K562 (cell line): ENCODE results near the gene FGFR4. TPM values are rescaled to one million over a fixed set of nuclear protein-coding genes. Genes with fewer than 3 reads are reported as not detected.

Experiments used
- ATF6 ChIP-seq: sonication (generic); formaldehyde crosslinking; IDR thresholded peaks from 2 replicates; pipeline ENCODE4 v1.4.0; 2020; ENCODE audit warnings: mild to moderate bottlenecking, missing genetic modification reagents
- CREB1 ChIP-seq, 2 experiments: sonication (generic) in 1 of 2; formaldehyde crosslinking in 1 of 2; IDR thresholded peaks; 2 replicates each; pipeline versions ENCODE4 v1.6.1 to v1.8.0; 2012 to 2022; ENCODE audit warnings: inconsistent platforms in 1 of 2, mild to moderate bottlenecking in 1 of 2, missing genetic modification reagents in 1 of 2, moderate library complexity in 1 of 2
- ELF2 ChIP-seq: fragments of 250-450 bp; sonication (Bioruptor Pico); IDR thresholded peaks from 2 replicates; pipeline ENCODE4 v1.5.0; 2021; ENCODE audit warnings: mild to moderate bottlenecking
- ETV5 ChIP-seq: sonication (generic); formaldehyde crosslinking; IDR thresholded peaks from 2 replicates; pipeline ENCODE4 v1.4.0; 2020; ENCODE audit warnings: low read depth, mild to moderate bottlenecking, missing genetic modification reagents
- HDAC2 ChIP-seq: fragments of 450-650 bp; IDR thresholded peaks from 2 replicates; pipeline ENCODE4 v1.6.1; 2016; ENCODE audit warnings: mild to moderate bottlenecking
- HDAC8 ChIP-seq: fragments of 450-650 bp; IDR thresholded peaks from 2 replicates; pipeline ENCODE4 v1.6.1; 2016; ENCODE audit warnings: mild to moderate bottlenecking, missing genetic modification characterization, moderate library complexity, missing compliant biosample characterization
- HIVEP1 ChIP-seq: fragments of 250-450 bp; sonication (Bioruptor Pico); IDR thresholded peaks from 2 replicates; pipeline ENCODE4 v1.4.0; 2020; ENCODE audit warnings: mild to moderate bottlenecking
- IRF1 ChIP-seq: sonication (generic); formaldehyde crosslinking; IDR thresholded peaks from 2 replicates; pipeline ENCODE4 v1.8.0; 2022; ENCODE audit warnings: missing genetic modification reagents, mild to moderate bottlenecking, borderline replicate concordance
- KDM5B ChIP-seq: fragments of 200-600 bp; sonication (generic); IDR thresholded peaks from 2 replicates; pipeline ENCODE4 v1.6.1; 2012; ENCODE audit warnings: low read depth, mild to moderate bottlenecking, moderate library complexity, low read length, control low read depth, inconsistent platforms; ENCODE audit not compliant: insufficient replicate concordance
- NFIX ChIP-seq: fragments of 250-450 bp; sonication (Bioruptor Pico); IDR thresholded peaks from 2 replicates; pipeline ENCODE4 v1.4.0; 2020; ENCODE audit warnings: low read depth, mild to moderate bottlenecking, moderate library complexity
- PBX2 ChIP-seq, 2 experiments: IDR thresholded peaks in 1 of 2; conservative IDR thresholded peaks in 1 of 2; 2 replicates each; pipeline ENCODE4 v1.6.1; 2016; ENCODE audit warnings: low read depth in 2 of 2, mild to moderate bottlenecking in 1 of 2, missing compliant biosample characterization in 1 of 2, missing genetic modification characterization in 1 of 2, moderate library complexity in 1 of 2
- SRSF9 ChIP-seq: fragments of 200-400 bp; formaldehyde crosslinking; IDR thresholded peaks from 2 replicates; pipeline ENCODE4 v1.6.1; 2017; ENCODE audit warnings: low read depth, low read length, borderline replicate concordance
- STAT6 ChIP-seq: sonication (generic); formaldehyde crosslinking; IDR thresholded peaks from 2 replicates; pipeline ENCODE4 v1.8.1; 2023; ENCODE audit warnings: mild to moderate bottlenecking, missing genetic modification reagents
- ZNF121 ChIP-seq: sonication (generic); formaldehyde crosslinking; conservative IDR thresholded peaks from 2 replicates; pipeline ENCODE4 v1.8.0; 2022; ENCODE audit warnings: missing genetic modification reagents
- ZNF785 ChIP-seq: fragments of 250-450 bp; sonication (Bioruptor Pico); IDR thresholded peaks from 2 replicates; pipeline ENCODE4 v1.4.0; 2020; ENCODE audit warnings: mild to moderate bottlenecking
- polyA plus RNA-seq, 8 experiments: library from polyadenylated mRNA; depleted of rRNA in 4 of 8; stranded (reverse) in 5 of 8; unstranded in 3 of 8; fragments of >200 nt; fragmentation: Nextera tagmentation in 2 of 8; fragmentation: Illumina TruSeq in 1 of 8; extraction: Ambion mirVana in 2 of 8; extraction: Trizol in 1 of 8; gene quantifications; 2 replicates each; pipeline versions ENCODE4 v1.2.1 to v1.2.3, GENCODE V29; 2011 to 2014; ENCODE audit warnings: inconsistent platforms in 1 of 8, missing spikeins in 1 of 8
- total RNA-seq, 7 experiments: library from RNA; depleted of rRNA in 6 of 7; stranded (reverse); fragments of >200 nt in 6 of 7; fragmentation: Illumina TruSeq in 2 of 7; extraction: Trizol in 2 of 7; gene quantifications; 2 replicates each; pipeline versions ENCODE4 v1.2.1 to v1.2.3, GENCODE V29; 2011 to 2021; ENCODE audit warnings: low replicate concordance in 1 of 7

The FGFR4 gene
- total and polyA plus RNA-seq, 9 of the 15 experiments (the other 6 are each of a cell fraction or from before 2014, with no cell fraction given), result 0.76 to 35.4 (median 7.5) TPM

GRCh38 chr5:177116631-177117373 is 30.1 kb downstream of the FGFR4 start (continued):
- TF ChIP-seq HIVEP1 (CRISPR knock-in tag) (peak; percentile 60; the same call in 1 of the 2 replicates), STAT6 (CRISPR knock-in tag) (no peak), HDAC8 (tag) (peak; percentile 57; the same call in 1 of the 2 replicates), ELF2 (CRISPR knock-in tag) (no peak), PBX2 (CRISPR knock-in tag; IDR thresholded peaks at IDR 0.05; ENCODE audit: low read depth) (no peak), PBX2 (tag; conservative IDR thresholded peaks at IDR 0.05; ENCODE audit: low read depth) (no peak), SRSF9 (no peak), KDM5B (peak; percentile 64), ATF6 (peak; percentile 95; the same call in 1 of the 2 replicates), ETV5 (peak; percentile 83), ZNF121 (CRISPR knock-in tag) (0 out of 2 replicates have a peak, but pooled peaks have one; percentile 20), NFIX (CRISPR knock-in tag) (no peak), IRF1 (CRISPR knock-in tag) (peak; percentile 99), HDAC2 (peak; percentile 50; the same call in 1 of the 2 replicates), CREB1 (IDR thresholded peaks at IDR 0.05) (no peak), CREB1 (CRISPR knock-in tag; IDR thresholded peaks at IDR 0.05) (peak; percentile 86), ZNF785 (no peak)
